Measurements from ENCODE around the gene COL15A1. TPM values are rescaled to one million over a fixed set of nuclear protein-coding genes. Genes with fewer than 3 reads are reported as not detected.

Gene COL15A1
- total RNA-seq, 1 experiment from 2014 or later = not detected

DNA sequence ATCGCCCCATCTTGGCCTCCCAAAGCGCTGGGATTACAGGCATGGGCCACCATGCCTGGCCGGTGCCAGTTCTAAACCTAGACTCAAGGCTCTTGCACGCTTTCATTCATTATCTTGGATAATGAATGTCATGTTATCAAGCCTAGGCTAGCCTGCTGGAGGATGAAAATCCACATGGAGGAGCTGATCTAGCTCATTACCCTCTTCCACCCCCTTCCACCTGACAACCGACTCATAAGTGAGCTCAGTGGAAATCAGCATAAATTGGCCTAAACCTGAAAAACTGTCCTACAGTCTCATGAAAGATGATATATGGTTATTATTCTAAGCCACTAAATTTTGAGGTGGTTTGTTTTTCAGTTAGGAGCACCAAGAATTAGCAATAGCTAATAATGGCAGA lies 157.6 kb downstream of the COL15A1 start:
- H3K27me3 Mint-ChIP-seq (ENCODE audit: low read depth) = peaks cover 24% of the 10 kb centered on the region
- Histone ChIP-seq H4K91ac (ENCODE audit: insufficient read length, low read depth, low read length) (no peak overlapping the region), H3K27me3 (ENCODE audit: insufficient read depth, low read length) (no peaks in the 10 kb centered on the region), H3K4me1 (ENCODE audit: insufficient read depth, low read length) (peaks cover 2% of the 10 kb centered on the region; the same call in 1 of the 2 replicates), H3K18ac (ENCODE audit: insufficient read length, low read depth, low read length) (no peak overlapping the region), H3K4me2 (ENCODE audit: insufficient read depth, insufficient read length, low read length) (no peak overlapping the region), H2AFZ (ENCODE audit: low read length) (no peak overlapping the region), H3K14ac (ENCODE audit: insufficient read depth, low read length) (no peak overlapping the region), H3K23ac (ENCODE audit: insufficient read length, low read depth, low read length) (no peak overlapping the region), H3K27ac (ENCODE audit: insufficient read length, low read depth, low read length) (no peak overlapping the region), H4K20me1 (ENCODE audit: control insufficient read depth, insufficient read depth, insufficient read length) (no peaks in the 10 kb centered on the region), H4K8ac (replicated peaks; ENCODE audit: insufficient read length, low read depth, low read length) (no peak overlapping the region), H3K79me1 (ENCODE audit: insufficient read depth, low read depth, low read length, poor library complexity, severe bottlenecking) (no peaks in the 10 kb centered on the region), H2AK5ac (ENCODE audit: insufficient read length, low read length) (no peak overlapping the region), H3K79me2 (ENCODE audit: insufficient read depth, low read length) (peaks cover 3% of the 10 kb centered on the region; the same call in 1 of the 2 replicates), H4K5ac (ENCODE audit: insufficient read length, low read depth, low read length) (no peak overlapping the region), H3T11ph (ENCODE audit: low read length) (no peak overlapping the region), H2BK120ac (ENCODE audit: low read depth, low read length, poor library complexity, severe bottlenecking) (no peak overlapping the region), H2BK5ac (ENCODE audit: insufficient read length, low read length) (no peak overlapping the region), H3K23me2 (ENCODE audit: insufficient read length, low read depth, low read length, poor library complexity, severe bottlenecking) (peaks cover 14% of the 10 kb centered on the region), H3K56ac (ENCODE audit: insufficient read length, low read depth, low read length) (no peak overlapping the region), H2BK12ac (ENCODE audit: insufficient read length, low read depth, low read length) (no peak overlapping the region), H2BK20ac (ENCODE audit: low read depth, low read length, poor library complexity, severe bottlenecking) (no peak overlapping the region), H3K9me3 (ENCODE audit: control insufficient read depth, low read depth, low read length) (no peaks in the 10 kb centered on the region), H2BK15ac (ENCODE audit: low read depth, low read length) (no peak overlapping the region), H3K9ac (ENCODE audit: extremely low read depth, insufficient read length, low read length) (no peak overlapping the region), H3K4ac (ENCODE audit: low read depth, low read length) (no peak overlapping the region)
- H3K27ac Mint-ChIP-seq = no peak overlapping the region
- no peak for DNase-seq
- H3K4me1 Mint-ChIP-seq = peaks cover 27 to 31% of the 10 kb centered on the region in 2 experiments
- H3K9me3 Mint-ChIP-seq = peaks cover 0 to 10% of the 10 kb centered on the region in 2 experiments; a peak in 2 of 5 replicates
- H3K4me3 Mint-ChIP-seq = no peak overlapping the region
- TF ChIP-seq, protein P1, sequence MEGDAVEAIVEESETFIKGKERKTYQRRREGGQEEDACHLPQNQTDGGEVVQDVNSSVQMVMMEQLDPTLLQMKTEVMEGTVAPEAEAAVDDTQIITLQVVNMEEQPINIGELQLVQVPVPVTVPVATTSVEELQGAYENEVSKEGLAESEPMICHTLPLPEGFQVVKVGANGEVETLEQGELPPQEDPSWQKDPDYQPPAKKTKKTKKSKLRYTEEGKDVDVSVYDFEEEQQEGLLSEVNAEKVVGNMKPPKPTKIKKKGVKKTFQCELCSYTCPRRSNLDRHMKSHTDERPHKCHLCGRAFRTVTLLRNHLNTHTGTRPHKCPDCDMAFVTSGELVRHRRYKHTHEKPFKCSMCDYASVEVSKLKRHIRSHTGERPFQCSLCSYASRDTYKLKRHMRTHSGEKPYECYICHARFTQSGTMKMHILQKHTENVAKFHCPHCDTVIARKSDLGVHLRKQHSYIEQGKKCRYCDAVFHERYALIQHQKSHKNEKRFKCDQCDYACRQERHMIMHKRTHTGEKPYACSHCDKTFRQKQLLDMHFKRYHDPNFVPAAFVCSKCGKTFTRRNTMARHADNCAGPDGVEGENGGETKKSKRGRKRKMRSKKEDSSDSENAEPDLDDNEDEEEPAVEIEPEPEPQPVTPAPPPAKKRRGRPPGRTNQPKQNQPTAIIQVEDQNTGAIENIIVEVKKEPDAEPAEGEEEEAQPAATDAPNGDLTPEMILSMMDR (conservative IDR thresholded peaks at IDR 0.05) = no peak
- WGBS (ENCODE audit: extremely low coverage, insufficient read length, low lambda C conversion rate) = no CpG with 5 or more reads among the region's 5 CpGs
- H3K36me3 Mint-ChIP-seq (ENCODE audit: insufficient read depth in 1 of 3, low read depth in 3 of 3) = peaks cover 0 to 1% (median 0%) of the 10 kb centered on the region in 3 experiments; a peak in 1 of 7 replicates
